ENCODE results near the gene RNF220.

The RNF220 gene

GRCh38 chr1:44547361-44547760, 142.3 kb downstream of the RNF220 start:
- CTCF ChIA-PET, result interaction anchor here (0.7 to 3.7 kb wide), 5 partner anchors 19 to 330 kb away, joined by 3 to 13 read pairs (median 4); no protein-coding TSS in a partner anchor
- POLR2A ChIA-PET, result no interaction called here
- Histone ChIP-seq H3K36me3 (ENCODE audit: control insufficient read depth in 4 of 4, insufficient read depth in 4 of 4, low read length in 3 of 4) (peaks cover 5 to 51% (median 29%) of the 10 kb centered on the region in 4 experiments), H3K27ac (ENCODE audit: insufficient read depth in 1 of 2, low read depth in 1 of 2, low read length in 2 of 2, poor library complexity in 1 of 2, severe bottlenecking in 2 of 2) (no peak overlapping the region), H3K4me3 (ENCODE audit: control insufficient read depth in 1 of 7, extremely low read depth in 1 of 7, insufficient read depth in 4 of 7, low read depth in 2 of 7, low read length in 6 of 7) (no peak overlapping the region), H3K9me3 (ENCODE audit: control extremely low read depth in 1 of 5, control insufficient read depth in 4 of 5, insufficient read depth in 2 of 5, low read depth in 1 of 5, low read length in 4 of 5) (no peaks in the 10 kb centered on the region), H3K27me3 (replicated peaks in 2 of 5; ENCODE audit: control insufficient read depth in 4 of 5, insufficient read depth in 5 of 5, low read length in 4 of 5) (no peaks in the 10 kb centered on the region), H3K4me1 (ENCODE audit: control extremely low read depth in 1 of 4, control insufficient read depth in 4 of 4, insufficient read depth in 4 of 4, low read length in 3 of 4) (peaks cover 0 to 17% (median 14%) of the 10 kb centered on the region in 4 experiments)
- WGBS (ENCODE audit: insufficient coverage), result 80% methylated on average over 5 of the region's 6 CpGs
- DNase-seq, result no peak

DNA sequence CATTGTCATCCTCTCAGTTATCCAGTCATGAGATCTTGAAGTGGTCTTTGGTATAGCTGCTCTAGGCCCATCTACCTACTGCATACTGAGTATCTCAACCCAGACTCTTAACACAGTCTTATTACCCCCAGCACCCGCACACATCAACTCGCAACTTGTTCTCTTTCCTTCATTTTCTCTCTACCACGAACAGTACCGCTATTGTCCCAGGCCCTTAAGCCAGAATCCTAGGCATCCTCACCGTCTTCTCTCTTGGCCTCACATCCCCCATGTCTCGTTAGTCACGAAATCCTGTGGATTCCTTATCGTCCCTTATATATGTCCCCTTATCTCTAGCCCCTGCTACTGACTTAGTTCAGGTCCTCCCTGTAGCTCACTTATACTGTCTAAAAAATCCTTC, 142.8 kb downstream of the RNF220 start:
- CTCF ChIA-PET, result interaction anchor here (0.9 to 3.7 kb wide), 4 partner anchors 9 to 170 kb away, joined by 3 to 13 read pairs (median 5); no protein-coding TSS in a partner anchor
- Histone ChIP-seq H3K4me3 (ENCODE audit: control insufficient read depth in 1 of 7, extremely low read depth in 1 of 7, insufficient read depth in 4 of 7, low read depth in 2 of 7, low read length in 6 of 7) (no peak overlapping the region), H3K27me3 (replicated peaks in 2 of 5; ENCODE audit: control insufficient read depth in 4 of 5, insufficient read depth in 5 of 5, low read length in 4 of 5) (no peaks in the 10 kb centered on the region), H3K27ac (ENCODE audit: insufficient read depth in 1 of 2, low read depth in 1 of 2, low read length in 2 of 2, poor library complexity in 1 of 2, severe bottlenecking in 2 of 2) (no peak overlapping the region), H3K9me3 (ENCODE audit: control extremely low read depth in 1 of 5, control insufficient read depth in 4 of 5, insufficient read depth in 2 of 5, low read depth in 1 of 5, low read length in 4 of 5) (no peaks in the 10 kb centered on the region), H3K4me1 (ENCODE audit: control extremely low read depth in 1 of 4, control insufficient read depth in 4 of 4, insufficient read depth in 4 of 4, low read length in 3 of 4) (peaks cover 0 to 12% (median 10%) of the 10 kb centered on the region in 4 experiments), H3K36me3 (ENCODE audit: control insufficient read depth in 4 of 4, insufficient read depth in 4 of 4, low read length in 3 of 4) (peaks cover 5 to 51% (median 29%) of the 10 kb centered on the region in 4 experiments)
- WGBS (ENCODE audit: insufficient coverage), result 87% methylated on average over 8 of the region's 8 CpGs
- no peak for DNase-seq
- POLR2A ChIA-PET, result no interaction called here

DNA sequence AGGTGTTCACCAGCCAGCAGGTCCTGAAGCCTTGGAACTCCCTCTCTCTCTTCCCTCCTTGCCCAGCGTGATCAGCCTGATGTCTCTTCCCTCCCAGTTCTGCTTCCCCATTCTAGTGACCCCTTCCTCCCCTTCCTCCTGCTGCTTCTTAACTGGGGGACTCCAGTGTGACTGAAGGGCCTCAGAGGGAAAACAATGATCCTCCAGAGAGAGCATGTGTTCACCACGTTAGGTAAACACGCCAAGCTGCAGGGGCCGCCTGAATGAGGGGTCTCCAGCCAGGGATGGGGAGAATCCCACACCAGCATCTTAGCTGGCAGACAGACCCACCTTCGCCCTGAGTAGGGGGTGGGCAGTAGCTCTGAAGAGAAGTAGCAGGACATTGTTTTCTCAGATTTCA, 144.5 kb downstream of the RNF220 start:
- no peak overlapping the region for H3K27ac ChIP-seq (ENCODE audit: insufficient read depth in 1 of 2, low read depth in 1 of 2, low read length in 2 of 2, poor library complexity in 1 of 2, severe bottlenecking in 2 of 2)
- no peaks in the 10 kb centered on the region for H3K27me3 ChIP-seq (replicated peaks in 2 of 5; ENCODE audit: control insufficient read depth in 4 of 5, insufficient read depth in 5 of 5, low read length in 4 of 5)
- POLR2A ChIA-PET, result no interaction called here
- CTCF ChIA-PET, result interaction anchor here (1.1 to 3.7 kb wide), 2 partner anchors 23 to 45 kb away, joined by 3 to 13 read pairs; no protein-coding TSS in a partner anchor
- no peaks in the 10 kb centered on the region for H3K9me3 ChIP-seq (ENCODE audit: control extremely low read depth in 1 of 5, control insufficient read depth in 4 of 5, insufficient read depth in 2 of 5, low read depth in 1 of 5, low read length in 4 of 5)
- 84% methylated on average over 5 of the region's 5 CpGs for WGBS (ENCODE audit: insufficient coverage)
- H3K4me1 ChIP-seq (ENCODE audit: control extremely low read depth in 1 of 4, control insufficient read depth in 4 of 4, insufficient read depth in 4 of 4, low read length in 3 of 4), result peaks cover 0 to 4% (median 1%) of the 10 kb centered on the region in 4 experiments
- no peak for DNase-seq
- no peak overlapping the region for H3K4me3 ChIP-seq (ENCODE audit: control insufficient read depth in 1 of 7, extremely low read depth in 1 of 7, insufficient read depth in 4 of 7, low read depth in 2 of 7, low read length in 6 of 7)
- H3K36me3 ChIP-seq (ENCODE audit: control insufficient read depth in 4 of 4, insufficient read depth in 4 of 4, low read length in 3 of 4), result peaks cover 7 to 57% (median 33%) of the 10 kb centered on the region in 4 experiments

DNA sequence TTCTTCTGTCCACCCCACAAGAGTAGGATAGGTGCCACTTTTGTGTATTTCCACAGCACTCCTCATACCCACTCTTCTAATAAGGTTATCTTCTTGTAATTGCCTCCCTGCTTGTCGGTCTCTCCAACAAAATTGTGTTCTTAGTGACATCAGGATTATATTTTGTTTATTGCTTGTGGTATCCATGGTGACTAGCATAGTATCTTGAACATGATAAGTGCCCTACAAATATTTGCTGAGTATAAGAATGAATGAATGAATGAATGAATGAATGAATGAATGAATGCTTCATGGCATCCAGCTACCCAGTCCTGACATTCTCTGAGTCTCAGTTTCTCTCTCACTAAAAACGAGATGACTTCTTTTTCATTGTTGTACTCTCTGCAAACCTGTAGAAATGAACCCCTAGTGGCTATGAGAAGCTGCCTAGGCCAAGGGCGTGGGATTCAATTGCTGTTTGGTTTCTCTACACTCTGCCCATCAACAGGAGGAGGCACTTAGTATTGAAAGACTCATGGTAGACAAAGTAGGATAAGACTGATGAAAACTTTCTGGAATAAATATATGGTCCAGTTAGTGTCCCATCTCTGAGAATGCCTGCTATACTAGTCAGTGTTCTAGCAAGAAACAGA, 148.2 kb downstream of the RNF220 start:
- DNase-seq, result no peak
- H3K27ac ChIP-seq (ENCODE audit: insufficient read depth in 1 of 2, low read depth in 1 of 2, low read length in 2 of 2, poor library complexity in 1 of 2, severe bottlenecking in 2 of 2), result peak overlapping the region in 1 of 2 experiments; percentile 43
- ChIA-PET CTCF (interaction anchor here (1.3 to 3.1 kb wide), 5 partner anchors 9 to 505 kb away, joined by 3 to 8 read pairs (median 6); no protein-coding TSS in a partner anchor), POLR2A (interaction anchor here (0.7 kb wide), 1 partner anchor 1185 kb away, joined by 3 read pairs; no protein-coding TSS in a partner anchor)
- H3K9me3 ChIP-seq (ENCODE audit: control extremely low read depth in 1 of 5, control insufficient read depth in 4 of 5, insufficient read depth in 2 of 5, low read depth in 1 of 5, low read length in 4 of 5), result no peaks in the 10 kb centered on the region
- peaks cover 0 to 9% (median 5%) of the 10 kb centered on the region in 4 experiments for H3K4me1 ChIP-seq (ENCODE audit: control extremely low read depth in 1 of 4, control insufficient read depth in 4 of 4, insufficient read depth in 4 of 4, low read length in 3 of 4)
- no peak overlapping the region for H3K4me3 ChIP-seq (ENCODE audit: control insufficient read depth in 1 of 7, extremely low read depth in 1 of 7, insufficient read depth in 4 of 7, low read depth in 2 of 7, low read length in 6 of 7)
- H3K36me3 ChIP-seq (ENCODE audit: control insufficient read depth in 4 of 4, insufficient read depth in 4 of 4, low read length in 3 of 4), result peaks cover 7 to 42% (median 21%) of the 10 kb centered on the region in 4 experiments
- 84% methylated on average over 2 of the region's 3 CpGs for WGBS (ENCODE audit: insufficient coverage)
- H3K27me3 ChIP-seq (replicated peaks in 2 of 5; ENCODE audit: control insufficient read depth in 4 of 5, insufficient read depth in 5 of 5, low read length in 4 of 5), result no peaks in the 10 kb centered on the region

DNA sequence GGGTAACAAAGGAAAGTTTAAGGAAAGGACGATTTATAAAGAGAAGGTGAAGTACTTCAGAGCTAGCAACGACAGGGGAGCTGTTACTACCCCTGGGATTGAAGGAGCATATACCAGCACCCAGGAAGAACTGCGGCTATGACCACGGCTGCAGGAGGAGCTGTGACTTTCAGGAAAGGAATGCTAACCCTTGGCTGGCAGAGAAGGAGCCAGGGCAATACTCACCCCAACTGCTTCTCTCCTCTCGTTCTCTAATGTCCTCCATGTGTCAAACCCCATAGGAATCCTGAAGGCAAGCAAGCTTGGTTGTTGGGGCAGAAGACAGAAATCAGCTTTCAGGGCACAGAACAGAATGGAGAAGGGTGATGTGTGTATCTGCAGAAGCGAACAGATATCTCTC, 148.7 kb downstream of the RNF220 start:
- Histone ChIP-seq H3K27ac (ENCODE audit: insufficient read depth in 1 of 2, low read depth in 1 of 2, low read length in 2 of 2, poor library complexity in 1 of 2, severe bottlenecking in 2 of 2) (no peak overlapping the region), H3K4me3 (ENCODE audit: control insufficient read depth in 1 of 7, extremely low read depth in 1 of 7, insufficient read depth in 4 of 7, low read depth in 2 of 7, low read length in 6 of 7) (no peak overlapping the region), H3K4me1 (ENCODE audit: control extremely low read depth in 1 of 4, control insufficient read depth in 4 of 4, insufficient read depth in 4 of 4, low read length in 3 of 4) (peaks cover 0 to 9% (median 5%) of the 10 kb centered on the region in 4 experiments), H3K9me3 (ENCODE audit: control extremely low read depth in 1 of 5, control insufficient read depth in 4 of 5, insufficient read depth in 2 of 5, low read depth in 1 of 5, low read length in 4 of 5) (no peaks in the 10 kb centered on the region), H3K36me3 (ENCODE audit: control insufficient read depth in 4 of 4, insufficient read depth in 4 of 4, low read length in 3 of 4) (peaks cover 8 to 43% (median 23%) of the 10 kb centered on the region in 4 experiments), H3K27me3 (replicated peaks in 2 of 5; ENCODE audit: control insufficient read depth in 4 of 5, insufficient read depth in 5 of 5, low read length in 4 of 5) (no peaks in the 10 kb centered on the region)
- no peak for DNase-seq
- 100% methylated on average over 5 of the region's 6 CpGs for WGBS (ENCODE audit: insufficient coverage)
- POLR2A ChIA-PET, result interaction anchor here (0.7 kb wide), 1 partner anchor 1184 kb away, joined by 3 read pairs; no protein-coding TSS in a partner anchor
- CTCF ChIA-PET, result interaction anchor here (0.8 to 3.1 kb wide), 10 partner anchors 10 to 505 kb away, joined by 3 to 8 read pairs (median 4); no protein-coding TSS in a partner anchor

- H3K9me3 ChIP-seq (ENCODE audit: control extremely low read depth in 1 of 5, control insufficient read depth in 4 of 5, insufficient read depth in 2 of 5, low read depth in 1 of 5, low read length in 4 of 5), result no peaks in the 10 kb centered on the region
- peaks cover 0 to 5% (median 5%) of the 10 kb centered on the region in 4 experiments for H3K4me1 ChIP-seq (ENCODE audit: control extremely low read depth in 1 of 4, control insufficient read depth in 4 of 4, insufficient read depth in 4 of 4, low read length in 3 of 4)
- WGBS (ENCODE audit: insufficient coverage), result 91% methylated on average over 2 of the region's 2 CpGs
- no peak for DNase-seq
- no peaks in the 10 kb centered on the region for H3K27me3 ChIP-seq (replicated peaks in 2 of 5; ENCODE audit: control insufficient read depth in 4 of 5, insufficient read depth in 5 of 5, low read length in 4 of 5)
- ChIA-PET POLR2A (no interaction called here), CTCF (interaction anchor here (0.8 to 3.1 kb wide), 10 partner anchors 11 to 209 kb away, joined by 3 to 8 read pairs (median 4); no protein-coding TSS in a partner anchor)
- H3K4me3 ChIP-seq (ENCODE audit: control insufficient read depth in 1 of 7, extremely low read depth in 1 of 7, insufficient read depth in 4 of 7, low read depth in 2 of 7, low read length in 6 of 7), result no peak overlapping the region
- no peak overlapping the region for H3K27ac ChIP-seq (ENCODE audit: insufficient read depth in 1 of 2, low read depth in 1 of 2, low read length in 2 of 2, poor library complexity in 1 of 2, severe bottlenecking in 2 of 2)
- peaks cover 10 to 42% (median 26%) of the 10 kb centered on the region in 4 experiments for H3K36me3 ChIP-seq (ENCODE audit: control insufficient read depth in 4 of 4, insufficient read depth in 4 of 4, low read length in 3 of 4)
Measured at GRCh38 chr1:44554706-44555105, 149.7 kb downstream of the RNF220 start.

DNA sequence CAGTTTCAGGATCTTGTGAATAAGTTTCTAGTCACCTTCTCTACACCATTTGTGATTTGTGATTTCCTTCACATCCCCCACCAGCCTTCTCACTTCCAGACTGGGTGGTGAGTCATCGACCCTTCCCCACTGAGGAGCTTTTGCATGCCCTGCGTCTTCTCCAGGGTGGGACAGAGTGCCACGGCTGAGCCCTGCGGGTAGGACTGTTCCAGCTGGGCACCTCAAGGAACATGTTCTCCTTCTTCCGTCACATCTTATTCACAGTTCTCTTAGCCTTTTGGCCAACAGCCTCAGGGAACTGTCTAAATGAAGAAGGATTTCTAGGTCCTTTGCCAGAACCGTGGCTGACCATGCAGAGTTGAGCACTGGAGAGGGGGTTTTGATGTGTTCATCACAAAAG, 152.7 kb downstream of the RNF220 start:
- Histone ChIP-seq H3K4me1 (ENCODE audit: control extremely low read depth in 1 of 4, control insufficient read depth in 4 of 4, insufficient read depth in 4 of 4, low read length in 3 of 4) (peaks cover 0 to 7% (median 5%) of the 10 kb centered on the region in 4 experiments), H3K4me3 (ENCODE audit: control insufficient read depth in 1 of 7, extremely low read depth in 1 of 7, insufficient read depth in 4 of 7, low read depth in 2 of 7, low read length in 6 of 7) (no peak overlapping the region), H3K27me3 (replicated peaks in 2 of 5; ENCODE audit: control insufficient read depth in 4 of 5, insufficient read depth in 5 of 5, low read length in 4 of 5) (no peaks in the 10 kb centered on the region), H3K27ac (ENCODE audit: insufficient read depth in 1 of 2, low read depth in 1 of 2, low read length in 2 of 2, poor library complexity in 1 of 2, severe bottlenecking in 2 of 2) (no peak overlapping the region), H3K36me3 (ENCODE audit: control insufficient read depth in 4 of 4, insufficient read depth in 4 of 4, low read length in 3 of 4) (peaks cover 10 to 52% (median 32%) of the 10 kb centered on the region in 4 experiments), H3K9me3 (ENCODE audit: control extremely low read depth in 1 of 5, control insufficient read depth in 4 of 5, insufficient read depth in 2 of 5, low read depth in 1 of 5, low read length in 4 of 5) (no peaks in the 10 kb centered on the region)
- WGBS (ENCODE audit: insufficient coverage), result 90% methylated on average over 4 of the region's 6 CpGs
- ChIA-PET CTCF (interaction anchor here (4.2 kb wide), 1 partner anchor 14 kb away, joined by 16 read pairs; no protein-coding TSS in a partner anchor), POLR2A (interaction anchor here (0.5 kb wide), 1 partner anchor 16 kb away, joined by 3 read pairs; no protein-coding TSS in a partner anchor)
- DNase-seq, result peak in 2 of 3 donors; percentile 25 to 29
